Stimulated activated CD4-positive, alpha-beta T cell treated with anti-CD3 and anti-CD28 coated beads, Interleukin-1b, Interleukin-23, amount 100 ng/mL, for 48 hours (primary cell): ENCODE results near the gene RYR2.
"Not testable (repeated sequence)": the region's sequence is repeated elsewhere in the genome, so short reads cannot be mapped to it uniquely, and the experiment has no call there.

Experiments
- DNase-seq: peaks from one replicate; pipeline ENCODE4 v3.0.0-alpha.2; 2020

The RYR2 gene

GRCh38 chr1:237151979-237152378 is 110.0 kb downstream of the RYR2 start:
- not testable (repeated sequence) for DNase-seq

- no peak for DNase-seq
These were observed 110.7 kb downstream of the RYR2 start for GRCh38 chr1:237152506-237153335.

GRCh38 chr1:237154157-237154556 is 112.2 kb downstream of the RYR2 start:
- DNase-seq = no peak

- no peak for DNase-seq
These were observed 122.7 kb downstream of the RYR2 start for GRCh38 chr1:237164406-237165352.

- DNase-seq = no peak
These were observed 124.1 kb downstream of the RYR2 start for GRCh38 chr1:237166086-237166485.

GRCh38 chr1:237166593-237167101 is 124.7 kb downstream of the RYR2 start:
- no peak for DNase-seq

- no peak for DNase-seq
These were observed 128.2 kb downstream of the RYR2 start for GRCh38 chr1:237170149-237170548.

GRCh38 chr1:237171454-237172117 is 129.6 kb downstream of the RYR2 start:
- DNase-seq = no peak

- DNase-seq = no peak
These were observed 130.1 kb downstream of the RYR2 start for GRCh38 chr1:237172118-237172485.

- no peak for DNase-seq
These were observed 137.5 kb downstream of the RYR2 start for GRCh38 chr1:237179503-237179902.

GRCh38 chr1:237180256-237180655 is 138.3 kb downstream of the RYR2 start:
- DNase-seq = no peak

GRCh38 chr1:237181743-237182317 is 139.8 kb downstream of the RYR2 start:
- DNase-seq = no peak

- no peak for DNase-seq
These were observed 142.1 kb downstream of the RYR2 start for GRCh38 chr1:237183963-237184540.

- DNase-seq = no peak
These were observed 144.7 kb downstream of the RYR2 start for GRCh38 chr1:237186675-237187074.

GRCh38 chr1:237187842-237188241 is 145.9 kb downstream of the RYR2 start:
- DNase-seq = no peak

- DNase-seq = no peak
These were observed 149.4 kb downstream of the RYR2 start for GRCh38 chr1:237191403-237191802.

- no peak for DNase-seq
These were observed 155.8 kb downstream of the RYR2 start for GRCh38 chr1:237197470-237198425.

GRCh38 chr1:237199026-237199425 is 157.0 kb downstream of the RYR2 start:
- DNase-seq = no peak

GRCh38 chr1:237201155-237201554 is 159.2 kb downstream of the RYR2 start:
- no peak for DNase-seq

GRCh38 chr1:237204841-237205240 is 162.9 kb downstream of the RYR2 start:
- DNase-seq = no peak
